GM23338 (cell line): ENCODE data around the gene ANKIB1. TPM values are rescaled to one million over a fixed set of nuclear protein-coding genes. Genes with fewer than 3 reads are reported as not detected.

Source experiments
- ATAC-seq: fragments of 200-7000 bp; cut with Tn5 transposase; 3 replicates; pipeline ENCODE4 v1.9.1; 2020
- DNase-seq: peaks from one replicate; pipeline ENCODE4 v3.0.0-alpha.2; 2015; ENCODE audit warnings: low spot score
- H2AFZ ChIP-seq: fragments of 200-600 bp; sonication (generic); 2 replicates; pipeline ENCODE4 v1.8.0; 2016; ENCODE audit warnings: antibody characterized with exemption, mild to moderate bottlenecking, moderate library complexity
- H3F3A ChIP-seq: fragments of 200-600 bp; sonication (generic); replicated peaks from 2 replicates; pipeline ENCODE4 v1.8.0; 2017; ENCODE audit warnings: antibody characterized with exemption, mixed run types, low read depth
- H3K27ac ChIP-seq: fragments of 200-600 bp; sonication (generic); 2 replicates; pipeline ENCODE4 v1.6.1; 2016; ENCODE audit warnings: low read depth
- H3K27me3 ChIP-seq: fragments of 200-600 bp; sonication (generic); 2 replicates; pipeline ENCODE4 v1.8.0; 2016; ENCODE audit warnings: mild to moderate bottlenecking, mixed run types, moderate library complexity; ENCODE audit not compliant: insufficient read depth
- H3K36me3 ChIP-seq: fragments of 200-600 bp; sonication (generic); 2 replicates; pipeline ENCODE4 v1.8.0; 2016; ENCODE audit warnings: mild to moderate bottlenecking; ENCODE audit not compliant: insufficient read depth
- H3K4me1 ChIP-seq: fragments of 200-600 bp; sonication (generic); 2 replicates; pipeline ENCODE4 v1.8.0; 2016; ENCODE audit warnings: mild to moderate bottlenecking, moderate library complexity; ENCODE audit not compliant: insufficient read depth
- H3K4me2 ChIP-seq: fragments of 200-600 bp; sonication (generic); 2 replicates; pipeline ENCODE4 v1.7.1; 2017; ENCODE audit warnings: mixed run types
- H3K4me3 ChIP-seq: fragments of 200-600 bp; sonication (generic); 2 replicates; pipeline ENCODE4 v1.6.1; 2016; ENCODE audit warnings: mixed run types
- H3K79me2 ChIP-seq: fragments of 200-600 bp; sonication (generic); replicated peaks from 2 replicates; pipeline ENCODE4 v1.8.0; 2017; ENCODE audit warnings: mild to moderate bottlenecking; ENCODE audit not compliant: insufficient read depth
- H3K9me2 ChIP-seq: fragments of 200-600 bp; sonication (generic); 2 replicates; pipeline ENCODE4 v1.8.0; 2017; ENCODE audit not compliant: insufficient read depth
- H4K20me1 ChIP-seq: fragments of 200-600 bp; sonication (generic); replicated peaks from 2 replicates; pipeline ENCODE4 v1.8.0; 2017; ENCODE audit warnings: mild to moderate bottlenecking; ENCODE audit not compliant: insufficient read depth
- H3K27ac Mint-ChIP-seq: 2 replicates; pipeline ENCODE4 v1.8.0; 2020; ENCODE audit warnings: inconsistent platforms, mild to moderate bottlenecking, moderate library complexity, mixed read lengths
- H3K27me3 Mint-ChIP-seq: 3 replicates; pipeline ENCODE4 v1.8.0; 2022; ENCODE audit warnings: low read depth, mild to moderate bottlenecking, moderate library complexity, mixed read lengths, inconsistent platforms; ENCODE audit not compliant: insufficient read depth, poor library complexity
- H3K36me3 Mint-ChIP-seq: 3 replicates; pipeline ENCODE4 v1.8.0; 2021; ENCODE audit warnings: low read depth, mild to moderate bottlenecking, inconsistent platforms, moderate library complexity, mixed read lengths
- H3K4me1 Mint-ChIP-seq: 3 replicates; pipeline ENCODE4 v1.8.0; 2020; ENCODE audit warnings: mild to moderate bottlenecking, inconsistent platforms, mixed read lengths
- H3K4me3 Mint-ChIP-seq: 3 replicates; pipeline ENCODE4 v1.8.0; 2021; ENCODE audit warnings: moderate library complexity, mild to moderate bottlenecking, inconsistent platforms, mixed read lengths
- H3K9me3 Mint-ChIP-seq: 3 replicates; pipeline ENCODE4 v1.8.0; 2020; ENCODE audit warnings: moderate library complexity, mild to moderate bottlenecking, inconsistent platforms, mixed read lengths
- CREB1 ChIP-seq: fragments of 250-450 bp; sonication (Bioruptor Pico); IDR thresholded peaks from 2 replicates; pipeline ENCODE4 v1.5.0; 2020; ENCODE audit warnings: low read depth, mild to moderate bottlenecking, moderate library complexity
- EZH2 ChIP-seq: fragments of 200-600 bp; sonication (generic); IDR thresholded peaks from one replicate; pipeline ENCODE4 v1.8.0; 2017; ENCODE audit warnings: antibody characterized with exemption, mild to moderate bottlenecking, low read depth; ENCODE audit not compliant: unreplicated experiment
- EZH2phosphoT487 ChIP-seq: fragments of 200-600 bp; sonication (generic); IDR thresholded peaks from one replicate; pipeline ENCODE4 v1.8.1; 2018; ENCODE audit warnings: antibody characterized with exemption; ENCODE audit not compliant: unreplicated experiment
- JUNB ChIP-seq: IDR thresholded peaks from one replicate; pipeline ENCODE4 v1.6.1; 2016; ENCODE audit warnings: antibody characterized with exemption; ENCODE audit not compliant: unreplicated experiment
- NANOG ChIP-seq: IDR thresholded peaks from 2 replicates; pipeline ENCODE4 v1.6.1; 2016; ENCODE audit warnings: antibody characterized with exemption, borderline replicate concordance
- POLR2AphosphoS5 ChIP-seq: IDR thresholded peaks from 2 replicates; pipeline ENCODE4 v1.6.1; 2016; ENCODE audit warnings: antibody characterized with exemption, low read depth
- STAT1 ChIP-seq: IDR thresholded peaks from one replicate; pipeline ENCODE4 v1.6.1; 2016; ENCODE audit warnings: antibody characterized with exemption; ENCODE audit not compliant: unreplicated experiment
- ZNF114 ChIP-seq: fragments of 250-450 bp; sonication (Bioruptor Pico); IDR thresholded peaks from 2 replicates; pipeline ENCODE4 v1.5.0; 2020; ENCODE audit warnings: mild to moderate bottlenecking, moderate library complexity
- ZNF331 ChIP-seq: fragments of 250-450 bp; sonication (Bioruptor Pico); IDR thresholded peaks from 2 replicates; pipeline ENCODE4 v1.5.0; 2020; ENCODE audit warnings: low read depth, mild to moderate bottlenecking, moderate library complexity
- polyA plus RNA-seq: library from polyadenylated mRNA; unstranded; fragments of >200 nt; fragmentation: Nextera tagmentation; extraction: Ambion mirVana; gene quantifications from 2 replicates; pipeline ENCODE4 v1.2.1, GENCODE V29; 2016
- total RNA-seq: library from RNA; depleted of rRNA; stranded (reverse); fragments of >200 nt; shearing (Covaris generic); gene quantifications from 2 replicates; pipeline ENCODE4 v1.2.3, GENCODE V29; 2014
- TF ChIP-seq, protein P1 (sequence below), 2 experiments: fragments of 200-600 bp in 1 of 2; sonication (generic) in 1 of 2; conservative IDR thresholded peaks; 2 replicates each; pipeline versions ENCODE4 v1.5.1 to v1.6.1; 2016 to 2017; ENCODE audit warnings: antibody characterized with exemption in 2 of 2, low read depth in 2 of 2, mild to moderate bottlenecking in 2 of 2, moderate library complexity in 1 of 2
- TF ChIP-seq, protein P2 (sequence below): IDR thresholded peaks from one replicate; pipeline ENCODE4 v1.6.1; 2018; ENCODE audit warnings: antibody characterized with exemption; ENCODE audit not compliant: unreplicated experiment
- TF ChIP-seq, protein P3 (sequence below): fragments of 250-450 bp; sonication (Bioruptor Pico); IDR thresholded peaks from 2 replicates; pipeline ENCODE4 v1.5.0; 2020; ENCODE audit warnings: mild to moderate bottlenecking, moderate library complexity
- TF ChIP-seq, protein P4 (sequence below): IDR thresholded peaks from 2 replicates; pipeline ENCODE4 v1.6.1; 2016; ENCODE audit warnings: antibody characterized with exemption

Gene ANKIB1
- total and polyA plus RNA-seq, 2 experiments from 2014 or later: 19.1 to 40.3 TPM

DNA sequence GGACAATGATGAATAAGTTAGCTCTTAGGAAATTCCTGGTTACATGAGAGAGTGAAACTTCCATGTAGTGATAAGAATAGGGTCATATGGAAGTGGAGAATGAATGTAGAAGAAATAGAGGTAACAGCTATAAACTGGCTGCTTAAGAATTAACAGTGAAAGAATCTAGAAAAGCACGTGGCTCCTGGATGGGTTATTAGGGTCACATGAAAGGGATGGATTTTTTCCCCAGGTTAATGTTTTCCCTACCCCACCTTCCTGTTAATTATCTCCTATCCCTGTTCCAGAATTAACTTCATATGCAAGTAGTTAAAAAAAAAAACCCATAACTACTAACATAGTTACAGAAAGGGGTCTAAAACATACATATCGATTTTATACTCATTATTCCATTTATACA, 58.0 kb downstream of the ANKIB1 start:
- H3K4me2 ChIP-seq: no peak overlapping the region
- ATAC-seq: no peak

More for the DNA sequence above, 58.0 kb downstream of the ANKIB1 start:
- Histone ChIP-seq H3F3A (no peaks in the 10 kb centered on the region), H3K9me2 (no peaks in the 10 kb centered on the region), H2AFZ (no peak overlapping the region), H3K27me3 (no peaks in the 10 kb centered on the region), H3K27ac (no peak overlapping the region), H3K36me3 (no peaks in the 10 kb centered on the region), H4K20me1 (0 out of 2 replicates have a peak, but pooled peaks cover 3% of the 10 kb centered on the region), H3K79me2 (no peaks in the 10 kb centered on the region), H3K4me1 (no peaks in the 10 kb centered on the region), H3K4me3 (no peak overlapping the region)
- Mint-ChIP-seq H3K36me3 (peaks cover 9% of the 10 kb centered on the region; the same call in 1 of the 3 replicates), H3K27me3 (no peaks in the 10 kb centered on the region), H3K4me1 (peaks cover under 1% of the 10 kb centered on the region; the same call in 1 of the 3 replicates), H3K4me3 (no peak overlapping the region), H3K9me3 (no peaks in the 10 kb centered on the region), H3K27ac (no peak overlapping the region)
- DNase-seq: no peak
- TF ChIP-seq, protein P1, sequence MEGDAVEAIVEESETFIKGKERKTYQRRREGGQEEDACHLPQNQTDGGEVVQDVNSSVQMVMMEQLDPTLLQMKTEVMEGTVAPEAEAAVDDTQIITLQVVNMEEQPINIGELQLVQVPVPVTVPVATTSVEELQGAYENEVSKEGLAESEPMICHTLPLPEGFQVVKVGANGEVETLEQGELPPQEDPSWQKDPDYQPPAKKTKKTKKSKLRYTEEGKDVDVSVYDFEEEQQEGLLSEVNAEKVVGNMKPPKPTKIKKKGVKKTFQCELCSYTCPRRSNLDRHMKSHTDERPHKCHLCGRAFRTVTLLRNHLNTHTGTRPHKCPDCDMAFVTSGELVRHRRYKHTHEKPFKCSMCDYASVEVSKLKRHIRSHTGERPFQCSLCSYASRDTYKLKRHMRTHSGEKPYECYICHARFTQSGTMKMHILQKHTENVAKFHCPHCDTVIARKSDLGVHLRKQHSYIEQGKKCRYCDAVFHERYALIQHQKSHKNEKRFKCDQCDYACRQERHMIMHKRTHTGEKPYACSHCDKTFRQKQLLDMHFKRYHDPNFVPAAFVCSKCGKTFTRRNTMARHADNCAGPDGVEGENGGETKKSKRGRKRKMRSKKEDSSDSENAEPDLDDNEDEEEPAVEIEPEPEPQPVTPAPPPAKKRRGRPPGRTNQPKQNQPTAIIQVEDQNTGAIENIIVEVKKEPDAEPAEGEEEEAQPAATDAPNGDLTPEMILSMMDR (conservative IDR thresholded peaks at IDR 0.05; ENCODE audit: low read depth in 2 of 2): no peak
- TF ChIP-seq NANOG: no peak
- TF ChIP-seq, protein P2, sequence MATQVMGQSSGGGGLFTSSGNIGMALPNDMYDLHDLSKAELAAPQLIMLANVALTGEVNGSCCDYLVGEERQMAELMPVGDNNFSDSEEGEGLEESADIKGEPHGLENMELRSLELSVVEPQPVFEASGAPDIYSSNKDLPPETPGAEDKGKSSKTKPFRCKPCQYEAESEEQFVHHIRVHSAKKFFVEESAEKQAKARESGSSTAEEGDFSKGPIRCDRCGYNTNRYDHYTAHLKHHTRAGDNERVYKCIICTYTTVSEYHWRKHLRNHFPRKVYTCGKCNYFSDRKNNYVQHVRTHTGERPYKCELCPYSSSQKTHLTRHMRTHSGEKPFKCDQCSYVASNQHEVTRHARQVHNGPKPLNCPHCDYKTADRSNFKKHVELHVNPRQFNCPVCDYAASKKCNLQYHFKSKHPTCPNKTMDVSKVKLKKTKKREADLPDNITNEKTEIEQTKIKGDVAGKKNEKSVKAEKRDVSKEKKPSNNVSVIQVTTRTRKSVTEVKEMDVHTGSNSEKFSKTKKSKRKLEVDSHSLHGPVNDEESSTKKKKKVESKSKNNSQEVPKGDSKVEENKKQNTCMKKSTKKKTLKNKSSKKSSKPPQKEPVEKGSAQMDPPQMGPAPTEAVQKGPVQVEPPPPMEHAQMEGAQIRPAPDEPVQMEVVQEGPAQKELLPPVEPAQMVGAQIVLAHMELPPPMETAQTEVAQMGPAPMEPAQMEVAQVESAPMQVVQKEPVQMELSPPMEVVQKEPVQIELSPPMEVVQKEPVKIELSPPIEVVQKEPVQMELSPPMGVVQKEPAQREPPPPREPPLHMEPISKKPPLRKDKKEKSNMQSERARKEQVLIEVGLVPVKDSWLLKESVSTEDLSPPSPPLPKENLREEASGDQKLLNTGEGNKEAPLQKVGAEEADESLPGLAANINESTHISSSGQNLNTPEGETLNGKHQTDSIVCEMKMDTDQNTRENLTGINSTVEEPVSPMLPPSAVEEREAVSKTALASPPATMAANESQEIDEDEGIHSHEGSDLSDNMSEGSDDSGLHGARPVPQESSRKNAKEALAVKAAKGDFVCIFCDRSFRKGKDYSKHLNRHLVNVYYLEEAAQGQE: no peak
- no peak for TF ChIP-seq ZNF331 (CRISPR knock-in tag)
- TF ChIP-seq, protein P3, sequence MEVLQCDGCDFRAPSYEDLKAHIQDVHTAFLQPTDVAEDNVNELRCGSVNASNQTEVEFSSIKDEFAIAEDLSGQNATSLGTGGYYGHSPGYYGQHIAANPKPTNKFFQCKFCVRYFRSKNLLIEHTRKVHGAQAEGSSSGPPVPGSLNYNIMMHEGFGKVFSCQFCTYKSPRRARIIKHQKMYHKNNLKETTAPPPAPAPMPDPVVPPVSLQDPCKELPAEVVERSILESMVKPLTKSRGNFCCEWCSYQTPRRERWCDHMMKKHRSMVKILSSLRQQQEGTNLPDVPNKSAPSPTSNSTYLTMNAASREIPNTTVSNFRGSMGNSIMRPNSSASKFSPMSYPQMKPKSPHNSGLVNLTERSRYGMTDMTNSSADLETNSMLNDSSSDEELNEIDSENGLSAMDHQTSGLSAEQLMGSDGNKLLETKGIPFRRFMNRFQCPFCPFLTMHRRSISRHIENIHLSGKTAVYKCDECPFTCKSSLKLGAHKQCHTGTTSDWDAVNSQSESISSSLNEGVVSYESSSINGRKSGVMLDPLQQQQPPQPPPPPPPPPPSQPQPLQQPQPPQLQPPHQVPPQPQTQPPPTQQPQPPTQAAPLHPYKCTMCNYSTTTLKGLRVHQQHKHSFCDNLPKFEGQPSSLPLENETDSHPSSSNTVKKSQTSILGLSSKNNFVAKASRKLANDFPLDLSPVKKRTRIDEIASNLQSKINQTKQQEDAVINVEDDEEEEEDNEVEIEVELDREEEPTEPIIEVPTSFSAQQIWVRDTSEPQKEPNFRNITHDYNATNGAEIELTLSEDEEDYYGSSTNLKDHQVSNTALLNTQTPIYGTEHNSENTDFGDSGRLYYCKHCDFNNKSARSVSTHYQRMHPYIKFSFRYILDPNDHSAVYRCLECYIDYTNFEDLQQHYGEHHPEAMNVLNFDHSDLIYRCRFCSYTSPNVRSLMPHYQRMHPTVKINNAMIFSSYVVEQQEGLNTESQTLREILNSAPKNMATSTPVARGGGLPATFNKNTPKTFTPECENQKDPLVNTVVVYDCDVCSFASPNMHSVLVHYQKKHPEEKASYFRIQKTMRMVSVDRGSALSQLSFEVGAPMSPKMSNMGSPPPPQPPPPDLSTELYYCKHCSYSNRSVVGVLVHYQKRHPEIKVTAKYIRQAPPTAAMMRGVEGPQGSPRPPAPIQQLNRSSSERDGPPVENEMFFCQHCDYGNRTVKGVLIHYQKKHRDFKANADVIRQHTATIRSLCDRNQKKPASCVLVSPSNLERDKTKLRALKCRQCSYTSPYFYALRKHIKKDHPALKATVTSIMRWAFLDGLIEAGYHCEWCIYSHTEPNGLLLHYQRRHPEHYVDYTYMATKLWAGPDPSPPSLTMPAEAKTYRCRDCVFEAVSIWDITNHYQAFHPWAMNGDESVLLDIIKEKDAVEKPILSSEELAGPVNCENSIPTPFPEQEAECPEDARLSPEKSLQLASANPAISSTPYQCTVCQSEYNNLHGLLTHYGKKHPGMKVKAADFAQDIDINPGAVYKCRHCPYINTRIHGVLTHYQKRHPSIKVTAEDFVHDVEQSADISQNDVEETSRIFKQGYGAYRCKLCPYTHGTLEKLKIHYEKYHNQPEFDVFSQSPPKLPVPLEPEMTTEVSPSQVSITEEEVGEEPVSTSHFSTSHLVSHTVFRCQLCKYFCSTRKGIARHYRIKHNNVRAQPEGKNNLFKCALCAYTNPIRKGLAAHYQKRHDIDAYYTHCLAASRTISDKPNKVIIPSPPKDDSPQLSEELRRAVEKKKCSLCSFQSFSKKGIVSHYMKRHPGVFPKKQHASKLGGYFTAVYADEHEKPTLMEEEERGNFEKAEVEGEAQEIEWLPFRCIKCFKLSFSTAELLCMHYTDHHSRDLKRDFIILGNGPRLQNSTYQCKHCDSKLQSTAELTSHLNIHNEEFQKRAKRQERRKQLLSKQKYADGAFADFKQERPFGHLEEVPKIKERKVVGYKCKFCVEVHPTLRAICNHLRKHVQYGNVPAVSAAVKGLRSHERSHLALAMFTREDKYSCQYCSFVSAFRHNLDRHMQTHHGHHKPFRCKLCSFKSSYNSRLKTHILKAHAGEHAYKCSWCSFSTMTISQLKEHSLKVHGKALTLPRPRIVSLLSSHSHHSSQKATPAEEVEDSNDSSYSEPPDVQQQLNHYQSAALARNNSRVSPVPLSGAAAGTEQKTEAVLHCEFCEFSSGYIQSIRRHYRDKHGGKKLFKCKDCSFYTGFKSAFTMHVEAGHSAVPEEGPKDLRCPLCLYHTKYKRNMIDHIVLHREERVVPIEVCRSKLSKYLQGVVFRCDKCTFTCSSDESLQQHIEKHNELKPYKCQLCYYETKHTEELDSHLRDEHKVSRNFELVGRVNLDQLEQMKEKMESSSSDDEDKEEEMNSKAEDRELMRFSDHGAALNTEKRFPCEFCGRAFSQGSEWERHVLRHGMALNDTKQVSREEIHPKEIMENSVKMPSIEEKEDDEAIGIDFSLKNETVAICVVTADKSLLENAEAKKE (CRISPR knock-in tag): no peak
- TF ChIP-seq JUNB: no peak
- no peak for TF ChIP-seq STAT1
- TF ChIP-seq CREB1: no peak
- TF ChIP-seq EZH2phosphoT487: no peak
- TF ChIP-seq ZNF114: no peak
- TF ChIP-seq, protein P4, sequence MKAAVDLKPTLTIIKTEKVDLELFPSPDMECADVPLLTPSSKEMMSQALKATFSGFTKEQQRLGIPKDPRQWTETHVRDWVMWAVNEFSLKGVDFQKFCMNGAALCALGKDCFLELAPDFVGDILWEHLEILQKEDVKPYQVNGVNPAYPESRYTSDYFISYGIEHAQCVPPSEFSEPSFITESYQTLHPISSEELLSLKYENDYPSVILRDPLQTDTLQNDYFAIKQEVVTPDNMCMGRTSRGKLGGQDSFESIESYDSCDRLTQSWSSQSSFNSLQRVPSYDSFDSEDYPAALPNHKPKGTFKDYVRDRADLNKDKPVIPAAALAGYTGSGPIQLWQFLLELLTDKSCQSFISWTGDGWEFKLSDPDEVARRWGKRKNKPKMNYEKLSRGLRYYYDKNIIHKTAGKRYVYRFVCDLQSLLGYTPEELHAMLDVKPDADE: no peak
- no peak for TF ChIP-seq EZH2
- no peak for TF ChIP-seq POLR2AphosphoS5
